ENCODE data around the gene CELF2. TPM values are rescaled to one million over a fixed set of nuclear protein-coding genes. Genes with fewer than 3 reads are reported as not detected.

The CELF2 gene
- total RNA-seq, 1 donor from 2014 or later, result 33.8 TPM

- TF ChIP-seq CTCF (IDR thresholded peaks at IDR 0.05), result peak; percentile 20
- Mint-ChIP-seq H3K4me1 (ENCODE audit: unreplicated experiment) (no peaks in the 10 kb centered on the region), H3K27ac (ENCODE audit: unreplicated experiment) (no peak overlapping the region), H3K4me3 (ENCODE audit: unreplicated experiment) (no peak overlapping the region), H3K36me3 (ENCODE audit: unreplicated experiment) (no peaks in the 10 kb centered on the region), H3K27me3 (ENCODE audit: unreplicated experiment) (no peaks in the 10 kb centered on the region), H3K9me3 (ENCODE audit: unreplicated experiment) (no peaks in the 10 kb centered on the region)
- no peak for DNase-seq (ENCODE audit: extremely low spot score, unreplicated experiment)
Measured at GRCh38 chr10:11113156-11113555, 95.5 kb downstream of the CELF2 start.

GRCh38 chr10:11114269-11114668 is 96.6 kb downstream of the CELF2 start:
- no peak for DNase-seq (ENCODE audit: extremely low spot score, unreplicated experiment)
- Mint-ChIP-seq H3K27ac (ENCODE audit: unreplicated experiment) (no peak overlapping the region), H3K4me3 (ENCODE audit: unreplicated experiment) (no peak overlapping the region), H3K27me3 (ENCODE audit: unreplicated experiment) (no peaks in the 10 kb centered on the region), H3K36me3 (ENCODE audit: unreplicated experiment) (no peaks in the 10 kb centered on the region), H3K4me1 (ENCODE audit: unreplicated experiment) (no peaks in the 10 kb centered on the region), H3K9me3 (ENCODE audit: unreplicated experiment) (no peaks in the 10 kb centered on the region)
- no peak for TF ChIP-seq CTCF (IDR thresholded peaks at IDR 0.05)

- Mint-ChIP-seq H3K9me3 (ENCODE audit: unreplicated experiment) (no peaks in the 10 kb centered on the region), H3K27ac (ENCODE audit: unreplicated experiment) (no peak overlapping the region), H3K4me1 (ENCODE audit: unreplicated experiment) (no peaks in the 10 kb centered on the region), H3K36me3 (ENCODE audit: unreplicated experiment) (no peaks in the 10 kb centered on the region), H3K4me3 (ENCODE audit: unreplicated experiment) (no peak overlapping the region), H3K27me3 (ENCODE audit: unreplicated experiment) (no peaks in the 10 kb centered on the region)
- no peak for DNase-seq (ENCODE audit: extremely low spot score, unreplicated experiment)
- TF ChIP-seq CTCF (IDR thresholded peaks at IDR 0.05), result no peak
Measured at GRCh38 chr10:11115337-11115736, 97.7 kb downstream of the CELF2 start.

- H3K27ac Mint-ChIP-seq (ENCODE audit: unreplicated experiment), result no peak overlapping the region
- H3K9me3 Mint-ChIP-seq (ENCODE audit: unreplicated experiment), result no peaks in the 10 kb centered on the region
- no peak for DNase-seq (ENCODE audit: extremely low spot score, unreplicated experiment)
- H3K27me3 Mint-ChIP-seq (ENCODE audit: unreplicated experiment), result no peaks in the 10 kb centered on the region
- no peaks in the 10 kb centered on the region for H3K36me3 Mint-ChIP-seq (ENCODE audit: unreplicated experiment)
- no peaks in the 10 kb centered on the region for H3K4me1 Mint-ChIP-seq (ENCODE audit: unreplicated experiment)
- H3K4me3 Mint-ChIP-seq (ENCODE audit: unreplicated experiment), result no peak overlapping the region
- TF ChIP-seq CTCF (IDR thresholded peaks at IDR 0.05), result no peak
Measured at GRCh38 chr10:11116361-11116760, 98.7 kb downstream of the CELF2 start.

- TF ChIP-seq CTCF (IDR thresholded peaks at IDR 0.05), result no peak
- Mint-ChIP-seq H3K27ac (ENCODE audit: unreplicated experiment) (no peak overlapping the region), H3K4me3 (ENCODE audit: unreplicated experiment) (no peak overlapping the region), H3K36me3 (ENCODE audit: unreplicated experiment) (no peaks in the 10 kb centered on the region), H3K9me3 (ENCODE audit: unreplicated experiment) (no peaks in the 10 kb centered on the region), H3K4me1 (ENCODE audit: unreplicated experiment) (no peaks in the 10 kb centered on the region), H3K27me3 (ENCODE audit: unreplicated experiment) (no peaks in the 10 kb centered on the region)
- DNase-seq (ENCODE audit: extremely low spot score, unreplicated experiment), result no peak
Measured at GRCh38 chr10:11116817-11117216, 99.1 kb downstream of the CELF2 start.

Data from osteocyte (in vitro differentiated cells).